BJ (cell line): ENCODE measurements around the gene COL4A4. TPM values are rescaled to one million over a fixed set of nuclear protein-coding genes. Genes with fewer than 3 reads are reported as not detected.

Source experiments
- CTCF ChIA-PET: fragments of 350-600 bp; formaldehyde crosslinking; extraction: SDS; loops from one replicate; lab custom pipeline; 2021; ENCODE audit warnings: antibody characterized with exemption, inconsistent platforms; lab: Yijun Ruan, JAX
- POLR2A ChIA-PET: fragments of 300-600 bp; sonication (Branson Sonifier 250); formaldehyde crosslinking; extraction: SDS; loops from one replicate; lab custom pipeline; 2021; ENCODE audit warnings: antibody characterized with exemption; lab: Charles Lee
- DNase-seq: peaks from one replicate; pipeline ENCODE4 v3.0.0-alpha.2; 2011; ENCODE audit warnings: low read depth
- H3K27me3 ChIP-seq: 2 replicates; pipeline ENCODE4 v1.6.0; 2011; ENCODE audit warnings: low read length; ENCODE audit not compliant: control insufficient read depth, insufficient read depth
- H3K36me3 ChIP-seq: 2 replicates; pipeline ENCODE4 v1.5.1; 2011; ENCODE audit warnings: low read length; ENCODE audit not compliant: control insufficient read depth, insufficient read depth
- H3K4me3 ChIP-seq: 2 replicates; pipeline ENCODE4 v1.5.1; 2011; ENCODE audit warnings: low read depth, mild to moderate bottlenecking, control low read depth, low read length
- CTCF ChIP-seq: IDR thresholded peaks from 2 replicates; pipeline ENCODE4 v1.5.1; 2011; ENCODE audit warnings: low read depth, mild to moderate bottlenecking, control low read depth, inconsistent platforms, low read length, moderate library complexity; ENCODE audit not compliant: insufficient read depth
- polyA plus RNA-seq: library from polyadenylated mRNA; depleted of rRNA; stranded (reverse); fragments of >200 nt; gene quantifications from 2 replicates; pipeline ENCODE4 v1.2.3, GENCODE V29; 2011

The COL4A4 gene
- polyA plus RNA-seq, 1 experiment = 0.36 TPM

GRCh38 chr2:226973816-226974215 lies 190.2 kb downstream of the COL4A4 start:
- H3K36me3 ChIP-seq = no peaks in the 10 kb centered on the region
- ChIA-PET CTCF (no interaction called here), POLR2A (no interaction called here)
- no peak overlapping the region for H3K4me3 ChIP-seq
- no peak for TF ChIP-seq CTCF
- no peaks in the 10 kb centered on the region for H3K27me3 ChIP-seq
- DNase-seq = no peak

GRCh38 chr2:226971770-226972169 lies 192.2 kb downstream of the COL4A4 start:
- no peak for DNase-seq
- Histone ChIP-seq H3K4me3 (no peak overlapping the region), H3K27me3 (no peaks in the 10 kb centered on the region), H3K36me3 (no peaks in the 10 kb centered on the region)
- ChIA-PET CTCF (interaction anchor here (0.6 to 0.9 kb wide), 4 partner anchors 9 to 1207 kb away, joined by 3 to 4 read pairs (median 3); no protein-coding TSS in a partner anchor), POLR2A (no interaction called here)
- TF ChIP-seq CTCF = no peak

GRCh38 chr2:226971084-226971483 lies 192.9 kb downstream of the COL4A4 start:
- no peak for TF ChIP-seq CTCF
- Histone ChIP-seq H3K27me3 (no peaks in the 10 kb centered on the region), H3K36me3 (no peaks in the 10 kb centered on the region), H3K4me3 (no peak overlapping the region)
- CTCF ChIA-PET = interaction anchor here (0.6 to 0.9 kb wide), 4 partner anchors 8 to 1206 kb away, joined by 3 to 4 read pairs (median 3); no protein-coding TSS in a partner anchor
- no peak for DNase-seq
- POLR2A ChIA-PET = no interaction called here

GRCh38 chr2:226970362-226970761 lies 193.6 kb downstream of the COL4A4 start:
- TF ChIP-seq CTCF = no peak
- ChIA-PET CTCF (no interaction called here), POLR2A (no interaction called here)
- no peak overlapping the region for H3K4me3 ChIP-seq
- no peaks in the 10 kb centered on the region for H3K27me3 ChIP-seq
- DNase-seq = no peak
- H3K36me3 ChIP-seq = no peaks in the 10 kb centered on the region

GRCh38 chr2:226969417-226970080 lies 194.5 kb downstream of the COL4A4 start:
- Histone ChIP-seq H3K4me3 (no peak overlapping the region), H3K27me3 (no peaks in the 10 kb centered on the region), H3K36me3 (no peaks in the 10 kb centered on the region)
- no peak for TF ChIP-seq CTCF
- ChIA-PET CTCF (no interaction called here), POLR2A (interaction anchor here (0.6 kb wide), 2 partner anchors 177 to 849 kb away, joined by 3 to 13 read pairs; no protein-coding TSS in a partner anchor)
- DNase-seq = peak; percentile 44
